Activated naive CD4-positive, alpha-beta T cell treated with anti-CD3 and anti-CD28 coated beads for 36 hours (primary cell): Measurements from ENCODE around the gene ESR1. TPM values are rescaled to one million over a fixed set of nuclear protein-coding genes. Genes with fewer than 3 reads are reported as not detected.
A peak's percentile ranks its signal among the peaks of the same experiment; 100 is the strongest.
"Not testable (repeated sequence)": the region's sequence is repeated elsewhere in the genome, so short reads cannot be mapped to it uniquely, and the experiment has no call there.

Experiments
- CTCF ChIA-PET: fragments of 350-600 bp; sonication (Branson Sonifier 250); formaldehyde crosslinking; loops from one replicate; lab custom pipeline; 2021; ENCODE audit warnings: antibody characterized with exemption; lab: Charles Lee
- DNase-seq: peaks from one replicate; pipeline ENCODE4 v3.0.0-alpha.2; 2020
- H3K27ac Mint-ChIP-seq: one replicate; pipeline ENCODE4 v1.8.0; 2021; ENCODE audit warnings: mild to moderate bottlenecking, mixed read lengths
- H3K27me3 Mint-ChIP-seq: one replicate; pipeline ENCODE4 v1.8.0; 2021; ENCODE audit warnings: low read depth, mixed read lengths
- H3K36me3 Mint-ChIP-seq: one replicate; pipeline ENCODE4 v1.8.0; 2021; ENCODE audit warnings: low read depth, mixed read lengths
- H3K4me1 Mint-ChIP-seq: one replicate; pipeline ENCODE4 v1.8.0; 2021; ENCODE audit warnings: low read depth, mixed read lengths
- H3K4me3 Mint-ChIP-seq: one replicate; pipeline ENCODE4 v1.8.0; 2021; ENCODE audit warnings: mild to moderate bottlenecking, moderate library complexity, mixed read lengths
- H3K9me3 Mint-ChIP-seq: one replicate; pipeline ENCODE4 v1.8.0; 2021; ENCODE audit warnings: mixed read lengths
- intact Hi-C: fragments of 100-400 bp; cut with micrococcal nuclease; formaldehyde crosslinking; loops from one replicate; pipeline ENCODE4 v1.15.1; 2023
- total RNA-seq, 2 experiments: library from RNA; stranded (reverse); gene quantifications; one replicate each; pipeline ENCODE4 v1.2.3, GENCODE V29; 2021

Gene ESR1
- total RNA-seq, 2 experiments from 2014 or later = 0.52 to 0.54 TPM

DNA sequence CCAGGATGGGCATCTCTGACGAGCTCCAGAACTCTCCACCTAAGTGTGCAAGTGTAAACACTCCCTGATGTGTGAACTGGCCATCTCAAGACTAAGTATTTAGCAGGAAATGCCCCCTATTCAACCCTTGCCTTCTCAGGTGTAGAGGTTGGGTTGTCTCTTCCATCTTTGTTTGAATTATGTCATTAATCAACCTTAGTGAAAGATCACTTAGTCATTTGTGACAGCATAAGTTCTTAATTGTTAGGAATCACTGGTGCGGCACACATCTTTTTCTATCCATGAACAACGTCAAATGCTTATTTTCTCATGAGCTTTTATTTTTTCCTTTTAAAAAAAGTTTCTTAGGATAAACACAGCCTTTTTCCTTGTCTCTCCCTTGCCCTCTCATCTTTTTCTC lies 151.6 kb downstream of the ESR1 start:
- CTCF ChIA-PET = no interaction called here
- no peaks in the 10 kb centered on the region for H3K36me3 Mint-ChIP-seq
- intact Hi-C loops = no loop called here
- no peak for DNase-seq
- no peak overlapping the region for H3K27ac Mint-ChIP-seq
- peaks cover 6% of the 10 kb centered on the region for H3K27me3 Mint-ChIP-seq
- no peak overlapping the region for H3K4me3 Mint-ChIP-seq
- peaks cover 16% of the 10 kb centered on the region for H3K4me1 Mint-ChIP-seq
- peaks cover 4% of the 10 kb centered on the region for H3K9me3 Mint-ChIP-seq

- Mint-ChIP-seq H3K27me3 (peaks cover 8% of the 10 kb centered on the region), H3K9me3 (peaks cover 4% of the 10 kb centered on the region), H3K27ac (no peak overlapping the region), H3K4me3 (no peak overlapping the region), H3K36me3 (no peaks in the 10 kb centered on the region), H3K4me1 (peaks cover 16% of the 10 kb centered on the region)
- CTCF ChIA-PET = interaction anchor here (1.0 kb wide), 1 partner anchor 46 kb away, joined by 3 read pairs; no protein-coding TSS in a partner anchor
- no peak for DNase-seq
- intact Hi-C loops = loop anchor here (5.0 kb wide), 2 partner anchors 195 to 270 kb away; no protein-coding TSS in a partner anchor
These were observed 154.3 kb downstream of the ESR1 start for GRCh38 chr6:151961809-151962208.

GRCh38 chr6:151962246-151962846 lies 154.9 kb downstream of the ESR1 start:
- Mint-ChIP-seq H3K36me3 (peaks cover 2% of the 10 kb centered on the region), H3K9me3 (peaks cover 7% of the 10 kb centered on the region), H3K4me3 (no peak overlapping the region), H3K27me3 (peaks cover 10% of the 10 kb centered on the region), H3K27ac (no peak overlapping the region), H3K4me1 (peaks cover 16% of the 10 kb centered on the region)
- DNase-seq = peak; percentile 18
- intact Hi-C loops = loop anchor here (5.0 kb wide), 2 partner anchors 195 to 270 kb away; no protein-coding TSS in a partner anchor
- CTCF ChIA-PET = no interaction called here

- no peak for DNase-seq
- CTCF ChIA-PET = no interaction called here
- H3K27me3 Mint-ChIP-seq = peaks cover 10% of the 10 kb centered on the region
- H3K27ac Mint-ChIP-seq = no peak overlapping the region
- H3K4me3 Mint-ChIP-seq = no peak overlapping the region
- intact Hi-C loops = loop anchor here (5.0 kb wide), 2 partner anchors 196 to 271 kb away; no protein-coding TSS in a partner anchor
- peaks cover 16% of the 10 kb centered on the region for H3K4me1 Mint-ChIP-seq
- peaks cover 6% of the 10 kb centered on the region for H3K36me3 Mint-ChIP-seq
- peaks cover 8% of the 10 kb centered on the region for H3K9me3 Mint-ChIP-seq
These were observed 155.5 kb downstream of the ESR1 start for GRCh38 chr6:151963001-151963400.

DNA sequence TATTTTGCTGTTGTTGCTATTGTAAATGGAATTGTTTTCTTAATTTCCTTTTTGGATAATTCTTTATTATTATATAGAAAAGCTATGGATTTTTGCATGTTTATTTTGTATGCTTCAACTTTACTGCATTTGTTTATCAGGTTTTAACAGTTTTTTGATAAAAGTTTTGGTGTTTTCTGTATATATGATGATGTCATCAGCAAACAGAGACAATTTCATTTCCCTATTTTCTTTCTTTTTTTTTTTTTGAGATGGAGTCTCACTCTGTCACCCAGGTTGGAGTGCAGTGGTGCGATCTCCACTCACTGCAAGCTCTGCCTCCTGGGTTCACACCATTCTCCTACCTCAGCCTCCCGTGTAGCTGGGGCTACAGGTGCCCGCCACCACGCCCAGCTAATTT lies 156.9 kb downstream of the ESR1 start:
- peaks cover 10% of the 10 kb centered on the region for H3K27me3 Mint-ChIP-seq
- H3K4me3 Mint-ChIP-seq, H3K36me3 Mint-ChIP-seq, DNase-seq, H3K27ac Mint-ChIP-seq, H3K9me3 Mint-ChIP-seq: not testable (repeated sequence)
- CTCF ChIA-PET = interaction anchor here (1.3 kb wide), 1 partner anchor 274 kb away, joined by 3 read pairs; no protein-coding TSS in a partner anchor
- H3K4me1 Mint-ChIP-seq = peaks cover 16% of the 10 kb centered on the region
- intact Hi-C loops = loop anchor here (5.0 kb wide), 2 partner anchors 197 to 272 kb away; no protein-coding TSS in a partner anchor

DNA sequence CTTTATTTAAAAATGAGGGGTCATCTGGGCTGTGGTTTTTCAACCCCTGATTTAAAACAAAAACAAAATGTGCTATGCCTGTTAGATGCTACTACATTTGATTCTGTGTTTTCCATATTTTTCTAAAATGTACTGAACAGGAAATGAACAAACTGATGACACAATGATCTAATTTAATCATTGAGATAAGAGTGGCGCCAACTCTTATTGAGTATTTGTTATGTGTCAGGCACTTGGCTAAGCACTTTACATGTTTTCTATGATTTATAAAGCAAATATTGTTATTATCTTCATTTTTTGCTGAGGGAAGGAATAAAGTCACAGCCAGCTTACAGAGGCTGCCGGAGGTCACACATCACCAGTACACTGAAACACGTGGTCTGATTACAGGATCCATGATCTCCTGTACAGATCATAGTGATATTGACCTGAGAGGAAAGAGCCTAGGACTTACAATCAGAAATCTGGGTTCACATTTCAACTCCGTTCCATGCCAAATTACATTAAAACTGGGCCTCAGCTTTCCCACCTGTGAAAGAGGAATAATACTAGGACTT lies 166.7 kb downstream of the ESR1 start:
- Mint-ChIP-seq H3K36me3 (no peaks in the 10 kb centered on the region), H3K9me3 (no peaks in the 10 kb centered on the region), H3K4me1 (no peaks in the 10 kb centered on the region), H3K4me3 (no peak overlapping the region), H3K27me3 (no peaks in the 10 kb centered on the region), H3K27ac (no peak overlapping the region)
- DNase-seq = no peak
- intact Hi-C loops = no loop called here
- CTCF ChIA-PET = no interaction called here

DNA sequence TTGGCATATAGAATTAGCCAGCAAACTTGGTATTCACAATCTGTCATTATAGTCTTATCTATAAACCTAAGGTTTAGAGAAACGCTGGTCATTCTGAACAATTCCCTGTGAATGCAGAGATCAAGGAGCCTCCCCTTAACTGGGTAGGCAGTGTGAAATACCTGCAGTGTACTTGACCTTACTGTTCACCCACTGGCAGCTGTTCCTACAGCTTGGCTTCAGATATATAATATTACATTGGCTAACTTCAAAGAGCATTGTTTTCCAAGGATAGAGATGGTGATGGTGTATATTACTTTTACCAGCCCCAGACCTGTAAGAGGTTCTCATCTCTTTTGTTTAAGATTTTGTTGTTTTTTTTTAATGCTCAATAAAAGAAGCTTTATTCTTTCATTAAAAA lies 168.3 kb downstream of the ESR1 start:
- Mint-ChIP-seq H3K9me3 (no peaks in the 10 kb centered on the region), H3K36me3 (no peaks in the 10 kb centered on the region), H3K4me3 (no peak overlapping the region), H3K27ac (no peak overlapping the region), H3K27me3 (no peaks in the 10 kb centered on the region), H3K4me1 (no peaks in the 10 kb centered on the region)
- CTCF ChIA-PET = interaction anchor here (0.6 kb wide), 1 partner anchor 381 kb away, joined by 8 read pairs; no protein-coding TSS in a partner anchor
- intact Hi-C loops = no loop called here
- DNase-seq = no peak

DNA sequence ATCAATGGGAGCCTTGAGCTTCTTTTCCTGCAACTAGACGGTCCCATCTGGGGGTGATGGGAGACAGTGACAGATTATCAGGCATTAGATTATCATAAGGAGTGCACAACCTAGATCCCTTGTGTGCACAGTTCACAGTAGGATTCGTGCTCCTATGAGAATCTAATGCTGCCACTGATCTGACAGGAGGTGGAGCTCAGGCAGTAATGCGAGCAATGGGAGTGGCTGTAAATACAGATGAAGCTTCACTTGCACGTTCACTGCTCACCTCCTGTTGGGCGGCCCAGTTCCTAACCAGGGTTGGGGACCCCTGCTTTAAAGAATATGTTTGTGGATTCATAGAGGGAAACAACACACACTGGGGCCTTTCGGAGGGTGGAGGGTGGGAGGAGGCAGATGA lies 180.7 kb downstream of the ESR1 start:
- H3K27me3 Mint-ChIP-seq, CTCF ChIA-PET, H3K4me3 Mint-ChIP-seq: not testable (repeated sequence)

GRCh38 chr6:151992091-151992490 lies 184.6 kb downstream of the ESR1 start:
- H3K27ac Mint-ChIP-seq = no peak overlapping the region
- no peak for DNase-seq
- H3K4me3 Mint-ChIP-seq = no peak overlapping the region
- H3K4me1 Mint-ChIP-seq = no peaks in the 10 kb centered on the region
- no peaks in the 10 kb centered on the region for H3K36me3 Mint-ChIP-seq
- H3K9me3 Mint-ChIP-seq = no peaks in the 10 kb centered on the region
- intact Hi-C loops = no loop called here
- CTCF ChIA-PET = no interaction called here
- H3K27me3 Mint-ChIP-seq = no peaks in the 10 kb centered on the region

More for the DNA sequence above, 180.7 kb downstream of the ESR1 start:
- H3K27ac Mint-ChIP-seq, H3K36me3 Mint-ChIP-seq, H3K4me1 Mint-ChIP-seq, H3K9me3 Mint-ChIP-seq, intact Hi-C loops, DNase-seq: not testable (repeated sequence)

DNA sequence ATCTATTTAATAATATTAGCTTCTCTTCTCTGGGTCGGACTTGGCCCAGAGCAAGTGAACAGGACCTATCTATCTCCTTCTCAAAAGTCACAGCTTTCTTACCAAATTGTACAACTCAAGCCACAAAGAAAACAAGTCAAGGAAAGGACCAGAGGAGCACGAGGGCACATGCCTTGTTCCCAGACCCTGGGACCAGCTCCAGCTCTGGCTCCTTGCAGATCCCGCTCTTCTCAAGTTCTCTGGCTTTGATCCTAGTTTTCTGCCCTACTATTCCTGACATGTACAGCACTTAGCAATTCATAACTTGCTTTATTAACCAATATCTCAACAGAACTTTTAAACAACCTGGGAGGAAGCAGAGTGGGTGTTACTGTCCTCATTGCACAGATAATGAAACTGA lies 185.9 kb downstream of the ESR1 start:
- no peaks in the 10 kb centered on the region for H3K27me3 Mint-ChIP-seq
- H3K4me3 Mint-ChIP-seq = no peak overlapping the region
- no peaks in the 10 kb centered on the region for H3K4me1 Mint-ChIP-seq
- CTCF ChIA-PET = no interaction called here
- no peaks in the 10 kb centered on the region for H3K9me3 Mint-ChIP-seq
- no peak overlapping the region for H3K27ac Mint-ChIP-seq
- no peaks in the 10 kb centered on the region for H3K36me3 Mint-ChIP-seq
- intact Hi-C loops = no loop called here
- no peak for DNase-seq

DNA sequence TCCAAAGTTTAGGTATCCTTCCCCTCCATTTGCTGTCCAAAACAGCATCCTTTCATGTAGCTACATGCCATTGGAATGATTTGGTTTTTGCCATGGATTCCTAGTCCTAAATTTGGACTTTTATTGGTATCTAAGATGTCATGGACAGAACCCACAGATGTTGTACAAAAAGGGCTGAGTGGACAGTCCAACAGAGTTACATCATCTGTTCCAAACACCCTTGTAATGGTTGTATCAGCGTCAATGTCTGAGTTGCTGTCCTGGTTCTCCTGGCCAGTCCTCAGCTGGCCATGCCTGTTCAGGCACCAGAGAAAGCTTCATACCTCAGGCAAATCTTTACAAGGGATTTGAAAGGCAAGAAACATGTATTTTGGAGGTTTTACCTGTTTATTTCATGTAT lies 191.3 kb downstream of the ESR1 start:
- no peak for DNase-seq
- Mint-ChIP-seq H3K4me3 (no peak overlapping the region), H3K9me3 (no peaks in the 10 kb centered on the region), H3K27me3 (no peaks in the 10 kb centered on the region), H3K36me3 (no peaks in the 10 kb centered on the region), H3K27ac (no peak overlapping the region), H3K4me1 (no peaks in the 10 kb centered on the region)
- intact Hi-C loops = no loop called here
- CTCF ChIA-PET = interaction anchor here (1.0 kb wide), 1 partner anchor 15 kb away, joined by 3 read pairs; no protein-coding TSS in a partner anchor

GRCh38 chr6:151999194-151999593 lies 191.7 kb downstream of the ESR1 start:
- no peak overlapping the region for H3K4me3 Mint-ChIP-seq
- CTCF ChIA-PET = no interaction called here
- intact Hi-C loops = no loop called here

GRCh38 chr6:152001408-152001807 lies 193.9 kb downstream of the ESR1 start:
- H3K27me3 Mint-ChIP-seq = no peaks in the 10 kb centered on the region
- CTCF ChIA-PET = interaction anchor here (0.6 kb wide), 1 partner anchor 388 kb away, joined by 4 read pairs; no protein-coding TSS in a partner anchor
- no peaks in the 10 kb centered on the region for H3K36me3 Mint-ChIP-seq
- no peak overlapping the region for H3K27ac Mint-ChIP-seq
- no peaks in the 10 kb centered on the region for H3K9me3 Mint-ChIP-seq
- H3K4me1 Mint-ChIP-seq = no peaks in the 10 kb centered on the region
- no peak overlapping the region for H3K4me3 Mint-ChIP-seq
- intact Hi-C loops = no loop called here
- DNase-seq = no peak

More at GRCh38 chr6:151999194-151999593, 191.7 kb downstream of the ESR1 start:
- H3K36me3 Mint-ChIP-seq = no peaks in the 10 kb centered on the region
- no peaks in the 10 kb centered on the region for H3K9me3 Mint-ChIP-seq
- no peak for DNase-seq
- no peaks in the 10 kb centered on the region for H3K27me3 Mint-ChIP-seq
- no peaks in the 10 kb centered on the region for H3K4me1 Mint-ChIP-seq
- no peak overlapping the region for H3K27ac Mint-ChIP-seq
